Endothelial cell of umbilical vein (primary cell): Measurements from ENCODE around the gene TRIM34. TPM values are rescaled to one million over a fixed set of nuclear protein-coding genes. Genes with fewer than 3 reads are reported as not detected.
A peak's percentile ranks its signal among the peaks of the same experiment; 100 is the strongest.

Source experiments
- BruUV-seq: library from RNA; stranded (reverse); fragments of 400-500 nt; replicated peaks from 2 replicates; lab custom pipeline; 2021; lab: Mats Ljungman, UMichigan
- CTCF ChIA-PET: fragments of 300-600, 350-600 bp; sonication (Branson Sonifier 250); formaldehyde crosslinking; loops from one replicate; lab custom pipeline; 2021; ENCODE audit warnings: antibody characterized with exemption, inconsistent platforms; lab: Charles Lee
- POLR2A ChIA-PET: fragments of 300-600, 350-600 bp; sonication (Branson Sonifier 250); formaldehyde crosslinking; loops from one replicate; lab custom pipeline; 2021; ENCODE audit warnings: antibody characterized with exemption, inconsistent platforms; lab: Charles Lee
- DNase-seq: peaks from one replicate; pipeline ENCODE4 v3.0.0-alpha.2; 2011; ENCODE audit warnings: low read depth, low spot score
- FAIRE-seq: peaks from 2 replicates; lab custom pipeline; 2011; peaks lifted over from hg19 to GRCh38; lab: Jason Lieb, UNC
- H2AFZ ChIP-seq: 2 replicates; pipeline ENCODE4 v1.6.0; 2012; ENCODE audit warnings: low read depth, low read length, control low read depth, inconsistent platforms
- H3K27ac ChIP-seq: 2 replicates; pipeline ENCODE4 v1.5.1; 2011; ENCODE audit warnings: low read depth, mild to moderate bottlenecking, control low read depth, low read length, moderate library complexity; ENCODE audit not compliant: insufficient read depth
- H3K27me3 ChIP-seq, 2 experiments: 2 replicates each; pipeline versions ENCODE4 v1.6.0 to v1.6.1; 2011; ENCODE audit warnings: low read length in 2 of 2, mixed read lengths in 1 of 2; ENCODE audit not compliant: control insufficient read depth in 2 of 2, insufficient read depth in 2 of 2
- H3K36me3 ChIP-seq, 2 experiments: 2 replicates in 1 of 2; 3 replicates in 1 of 2; pipeline ENCODE4 v1.5.1; 2011; ENCODE audit warnings: low read length in 2 of 2, mild to moderate bottlenecking in 1 of 2, moderate library complexity in 1 of 2; ENCODE audit not compliant: control insufficient read depth in 2 of 2, insufficient read depth in 2 of 2; ENCODE audit errors: extremely low read depth in 1 of 2
- H3K4me1 ChIP-seq: 3 replicates; pipeline ENCODE4 v1.5.1; 2011; ENCODE audit warnings: mild to moderate bottlenecking, low read length; ENCODE audit not compliant: control insufficient read depth, insufficient read depth; ENCODE audit errors: extremely low read depth
- H3K4me2 ChIP-seq: 2 replicates; pipeline ENCODE4 v1.6.1; 2011; ENCODE audit warnings: low read length, control low read depth, mixed read lengths; ENCODE audit not compliant: insufficient read depth
- H3K4me3 ChIP-seq, 3 experiments: fragments of 200-600 bp in 1 of 3; sonication (generic), shearing (Covaris generic) in 1 of 3; replicated peaks in 1 of 3; 2 replicates each; pipeline ENCODE4 v1.5.1; 2011 to 2016; ENCODE audit warnings: control low read depth in 3 of 3, low read length in 3 of 3, mild to moderate bottlenecking in 2 of 3, inconsistent platforms in 1 of 3, low read depth in 1 of 3, moderate library complexity in 1 of 3; ENCODE audit not compliant: insufficient read depth in 1 of 3
- H3K79me2 ChIP-seq: 2 replicates; pipeline ENCODE4 v1.6.0; 2012; ENCODE audit warnings: low read length, inconsistent platforms; ENCODE audit not compliant: control insufficient read depth, insufficient read depth
- H3K9ac ChIP-seq: replicated peaks from 2 replicates; pipeline ENCODE3; 2011; ENCODE audit warnings: low read length, control low read depth; ENCODE audit not compliant: insufficient read depth; ENCODE audit errors: extremely low read depth
- H3K9me1 ChIP-seq: replicated peaks from 3 replicates; pipeline ENCODE4 v1.6.0; 2011; ENCODE audit warnings: mild to moderate bottlenecking, low read length; ENCODE audit not compliant: control insufficient read depth, insufficient read depth; ENCODE audit errors: extremely low read depth
- H3K9me3 ChIP-seq: replicated peaks from 2 replicates; pipeline ENCODE4 v1.5.1; 2012; ENCODE audit warnings: low read length, inconsistent platforms; ENCODE audit not compliant: control insufficient read depth, insufficient read depth
- H4K20me1 ChIP-seq: replicated peaks from 2 replicates; pipeline ENCODE3; 2011; ENCODE audit warnings: mild to moderate bottlenecking, low read length; ENCODE audit not compliant: control insufficient read depth, insufficient read depth; ENCODE audit errors: extremely low read depth
- EZH2 ChIP-seq: IDR thresholded peaks from 2 replicates; pipeline ENCODE4 v1.6.1; 2012; ENCODE audit warnings: borderline replicate concordance, low read depth, mild to moderate bottlenecking, moderate library complexity, low read length, inconsistent platforms; ENCODE audit not compliant: severe bottlenecking
- FOS ChIP-seq: IDR thresholded peaks from 2 replicates; pipeline ENCODE4 v1.6.1; 2011; ENCODE audit warnings: mild to moderate bottlenecking, low read length, moderate library complexity, borderline replicate concordance; ENCODE audit not compliant: insufficient read depth
- GATA2 ChIP-seq: IDR thresholded peaks from 2 replicates; pipeline ENCODE4 v1.7.0; 2011; ENCODE audit warnings: low read depth, mild to moderate bottlenecking, moderate library complexity, mixed read lengths, low read length; ENCODE audit not compliant: insufficient read length, insufficient read depth
- JUN ChIP-seq: IDR thresholded peaks from 2 replicates; pipeline ENCODE4 v1.6.1; 2011; ENCODE audit warnings: borderline replicate concordance, low read depth; ENCODE audit not compliant: insufficient read length, insufficient read depth
- MYC ChIP-seq: IDR thresholded peaks from one replicate; pipeline ENCODE4 v1.6.1; 2011; ENCODE audit warnings: mild to moderate bottlenecking, low read depth, low read length
- POLR2A ChIP-seq: IDR thresholded peaks from 2 replicates; pipeline ENCODE4 v1.6.1; 2012; ENCODE audit warnings: low read depth, mild to moderate bottlenecking, control low read depth, low read length
- POLR2AphosphoS5 ChIP-seq: IDR thresholded peaks from 2 replicates; pipeline ENCODE4 v1.6.1; 2012; ENCODE audit warnings: low read depth, mild to moderate bottlenecking, control low read depth, low read length, moderate library complexity; ENCODE audit not compliant: insufficient read depth
- dilution Hi-C: fragments of 300-500 bp; cut with MboI; formaldehyde crosslinking; loops from one replicate; pipeline ENCODE4 v1.15.0; 2019; ENCODE audit warnings: low sequenced_read_pairs; ENCODE audit not compliant: extremely low pct_ligation_motif_present
- intact Hi-C: fragments of 100-400 bp; cut with micrococcal nuclease; formaldehyde crosslinking; loops from one replicate; pipeline ENCODE4 v1.10.0; 2022
- polyA plus RNA-seq, 4 experiments: library from polyadenylated mRNA; depleted of rRNA in 3 of 4; stranded (reverse) in 3 of 4; unstranded in 1 of 4; fragments of >200 nt; gene quantifications; 2 replicates each; pipeline versions ENCODE4 v1.2.1 to v1.2.3, GENCODE V29; 2011 to 2012; ENCODE audit warnings: missing spikeins in 1 of 4
- total RNA-seq: library from RNA; stranded (reverse); gene quantifications from 2 replicates; pipeline ENCODE4 v1.2.3, GENCODE V29; 2021
- TF ChIP-seq, protein P1 (sequence below), 2 donors: IDR thresholded peaks; 1 replicate in 1 of 2; 2 replicates in 1 of 2; pipeline ENCODE4 v1.5.1; 2011; ENCODE audit warnings: low read length in 2 of 2, mild to moderate bottlenecking in 2 of 2, moderate library complexity in 2 of 2, control low read depth in 1 of 2, inconsistent platforms in 1 of 2, low read depth in 1 of 2; ENCODE audit not compliant: insufficient read depth in 1 of 2; ENCODE audit errors: extremely low read depth in 1 of 2
- TF ChIP-seq, protein P2 (sequence below): IDR thresholded peaks from 2 replicates; pipeline ENCODE4 v1.6.1; 2011; ENCODE audit not compliant: insufficient read depth, insufficient read length

The TRIM34 gene
- total and polyA plus RNA-seq, 2 donors (not counting 3 experiments of a cell fraction or from before 2014, with no cell fraction given) = 6.7 to 14.6 TPM

DNA sequence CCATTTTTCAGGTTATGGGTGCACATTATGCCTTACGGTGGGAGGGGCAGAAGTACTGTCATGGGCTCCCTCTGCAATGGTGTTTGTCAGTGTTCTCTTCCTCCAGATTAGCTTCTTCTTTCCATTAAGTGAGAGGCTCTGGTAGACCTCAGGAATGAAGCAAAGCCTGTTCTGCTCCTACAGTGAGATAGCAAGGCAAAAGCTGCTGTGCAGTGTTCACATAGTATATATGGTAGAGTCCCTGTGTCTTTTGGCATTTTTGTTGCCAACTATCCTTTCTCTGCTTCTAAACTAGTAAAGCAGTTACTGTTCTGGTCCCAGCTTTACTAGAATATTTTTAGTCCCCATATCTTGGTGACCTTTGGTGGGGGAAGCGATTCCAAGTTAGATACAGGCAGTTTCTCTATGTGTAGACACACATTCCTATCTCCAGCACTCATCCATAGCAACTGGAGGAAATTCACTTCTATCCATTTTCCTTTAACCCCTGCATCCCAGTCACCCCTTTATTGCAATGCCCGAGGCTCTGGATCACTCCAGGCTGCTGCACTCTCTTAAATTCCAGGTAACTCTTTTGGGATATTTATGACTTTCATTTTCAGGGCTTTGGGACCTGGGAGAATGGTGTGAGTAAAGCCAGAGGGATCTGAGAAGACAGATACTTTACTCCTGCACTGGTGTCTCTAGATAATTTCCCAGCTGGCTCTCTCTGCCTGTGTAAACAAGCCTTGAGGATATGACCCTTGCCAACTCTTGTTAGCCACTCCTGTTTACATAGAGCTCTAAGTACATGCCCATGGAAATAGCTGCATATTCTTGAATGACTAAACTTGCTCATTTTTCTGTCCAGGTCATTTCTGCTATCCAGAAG lies 3.9 kb upstream of the TRIM34 start:
- Histone ChIP-seq H3K9me1 (no peaks in the 10 kb centered on the region), H3K9me3 (no peaks in the 10 kb centered on the region), H3K9ac (peak overlapping the region; percentile 50), H3K4me2 (peak overlapping the region; percentile 43), H2AFZ (peak overlapping the region; percentile 35), H3K27ac (peak overlapping the region; percentile 48), H3K4me3 (no peak overlapping the region), H3K36me3 (no peaks in the 10 kb centered on the region), H4K20me1 (no peaks in the 10 kb centered on the region), H3K27me3 (no peaks in the 10 kb centered on the region), H3K79me2 (no peaks in the 10 kb centered on the region), H3K4me1 (peaks cover 22% of the 10 kb centered on the region)
- peak; percentile 99 for FAIRE-seq
- no TSS peak for BruUV-seq
- DNase-seq = peak; percentile 95
- intact Hi-C loops = loop anchor here (1.0 to 2.0 kb wide), 2 partner anchors 20 to 64 kb away; partner anchors contain the start of gene TRIM5
- POLR2A ChIA-PET = interaction anchor here (1.7 kb wide), 1 partner anchor 64 kb away, joined by 6 read pairs; the partner anchor contains the start of gene TRIM5
- dilution Hi-C loops = no loop called here
- CTCF ChIA-PET = interaction anchor here (0.6 to 2.5 kb wide), 7 partner anchors 11 to 145 kb away, joined by 3 to 20 read pairs (median 3); no protein-coding TSS in a partner anchor
- TF ChIP-seq EZH2 = no peak
- TF ChIP-seq GATA2 = peak; percentile 71
- TF ChIP-seq, protein P1, sequence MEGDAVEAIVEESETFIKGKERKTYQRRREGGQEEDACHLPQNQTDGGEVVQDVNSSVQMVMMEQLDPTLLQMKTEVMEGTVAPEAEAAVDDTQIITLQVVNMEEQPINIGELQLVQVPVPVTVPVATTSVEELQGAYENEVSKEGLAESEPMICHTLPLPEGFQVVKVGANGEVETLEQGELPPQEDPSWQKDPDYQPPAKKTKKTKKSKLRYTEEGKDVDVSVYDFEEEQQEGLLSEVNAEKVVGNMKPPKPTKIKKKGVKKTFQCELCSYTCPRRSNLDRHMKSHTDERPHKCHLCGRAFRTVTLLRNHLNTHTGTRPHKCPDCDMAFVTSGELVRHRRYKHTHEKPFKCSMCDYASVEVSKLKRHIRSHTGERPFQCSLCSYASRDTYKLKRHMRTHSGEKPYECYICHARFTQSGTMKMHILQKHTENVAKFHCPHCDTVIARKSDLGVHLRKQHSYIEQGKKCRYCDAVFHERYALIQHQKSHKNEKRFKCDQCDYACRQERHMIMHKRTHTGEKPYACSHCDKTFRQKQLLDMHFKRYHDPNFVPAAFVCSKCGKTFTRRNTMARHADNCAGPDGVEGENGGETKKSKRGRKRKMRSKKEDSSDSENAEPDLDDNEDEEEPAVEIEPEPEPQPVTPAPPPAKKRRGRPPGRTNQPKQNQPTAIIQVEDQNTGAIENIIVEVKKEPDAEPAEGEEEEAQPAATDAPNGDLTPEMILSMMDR (IDR thresholded peaks at IDR 0.05; ENCODE audit: extremely low read depth in 1 of 2, insufficient read depth in 1 of 2, low read depth in 1 of 2, low read length in 2 of 2) = no peak
- TF ChIP-seq FOS = peak; percentile 25
- no peak for TF ChIP-seq MYC
- TF ChIP-seq POLR2A = peak; percentile 47
- TF ChIP-seq, protein P2, sequence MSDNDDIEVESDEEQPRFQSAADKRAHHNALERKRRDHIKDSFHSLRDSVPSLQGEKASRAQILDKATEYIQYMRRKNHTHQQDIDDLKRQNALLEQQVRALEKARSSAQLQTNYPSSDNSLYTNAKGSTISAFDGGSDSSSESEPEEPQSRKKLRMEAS = no peak
- TF ChIP-seq POLR2AphosphoS5 = peak; percentile 70
- no peak for TF ChIP-seq JUN
